SU-DHL-6 (cell line): ENCODE measurements around the gene COL4A3.

Experiments used
- H2AFZ ChIP-seq: fragments of 200-600 bp; sonication (generic); 2 replicates; pipeline ENCODE4 v1.6.1; 2014; ENCODE audit warnings: low read depth, mild to moderate bottlenecking, moderate library complexity, mixed read lengths, antibody characterized with exemption, low read length; ENCODE audit not compliant: severe bottlenecking
- H3F3A ChIP-seq: fragments of 200-600 bp; shearing (Covaris generic); 2 replicates; pipeline ENCODE4 v1.6.0; 2016; ENCODE audit warnings: antibody characterized with exemption, mild to moderate bottlenecking; ENCODE audit not compliant: insufficient read depth
- H3K27ac ChIP-seq: fragments of 200-600 bp; sonication (generic); 2 replicates; pipeline ENCODE4 v1.5.1; 2016; ENCODE audit warnings: low read depth, mild to moderate bottlenecking, low read length, moderate library complexity, mixed read lengths
- H3K27me3 ChIP-seq: fragments of 200-600 bp; sonication (generic), shearing (Covaris generic); 2 replicates; pipeline ENCODE4 v1.6.0; 2014; ENCODE audit warnings: mild to moderate bottlenecking, low read length
- H3K36me3 ChIP-seq: fragments of 200-600 bp; sonication (generic); 2 replicates; pipeline ENCODE4 v1.6.1; 2014; ENCODE audit warnings: mild to moderate bottlenecking, low read length, mixed read lengths
- H3K4me2 ChIP-seq: fragments of 300-600, 200-600 bp; shearing (Covaris generic), sonication (generic); 2 replicates; pipeline ENCODE4 v1.6.0; 2014; ENCODE audit warnings: low read length, low read depth, mild to moderate bottlenecking; ENCODE audit not compliant: poor library complexity, severe bottlenecking
- H3K4me3 ChIP-seq: fragments of 200-600 bp; sonication (generic); 2 replicates; pipeline ENCODE4 v1.5.1; 2014; ENCODE audit warnings: antibody characterized with exemption, low read length, mild to moderate bottlenecking, mixed read lengths; ENCODE audit not compliant: insufficient read depth, poor library complexity, severe bottlenecking
- H3K79me2 ChIP-seq: fragments of 200-600 bp; sonication (generic); 2 replicates; pipeline ENCODE4 v1.6.1; 2014; ENCODE audit warnings: mild to moderate bottlenecking, low read length, moderate library complexity; ENCODE audit not compliant: insufficient read depth
- H3K9ac ChIP-seq: fragments of 200-600 bp; sonication (generic); 2 replicates; pipeline ENCODE4 v1.7.0; 2014; ENCODE audit warnings: mild to moderate bottlenecking, low read length
- H3K9me2 ChIP-seq: fragments of 200-600 bp; sonication (generic); replicated peaks from 2 replicates; pipeline ENCODE4 v1.6.1; 2014; ENCODE audit warnings: low read length; ENCODE audit not compliant: insufficient read depth
- H3K9me3 ChIP-seq: fragments of 200-600 bp; sonication (generic); 2 replicates; pipeline ENCODE4 v1.6.1; 2014; ENCODE audit warnings: low read length, mixed read lengths; ENCODE audit not compliant: insufficient read depth
- H4K20me1 ChIP-seq: fragments of 200-600 bp; sonication (generic); 2 replicates; pipeline ENCODE4 v1.6.1; 2014; ENCODE audit warnings: low read depth, mild to moderate bottlenecking, antibody characterized with exemption, low read length, moderate library complexity, mixed read lengths
- EZH2phosphoT487 ChIP-seq: fragments of 200-600 bp; sonication (generic), shearing (Covaris generic); conservative IDR thresholded peaks from 2 replicates; pipeline ENCODE4 v1.6.1; 2018; ENCODE audit warnings: mild to moderate bottlenecking, antibody characterized with exemption, low read length, moderate library complexity, mixed read lengths
- TF ChIP-seq, protein P1 (sequence below): fragments of 200-600 bp; sonication (generic); IDR thresholded peaks from one replicate; pipeline ENCODE4 v1.5.1; 2017; ENCODE audit warnings: antibody characterized with exemption, mild to moderate bottlenecking, low read length, moderate library complexity; ENCODE audit not compliant: insufficient read depth, poor library complexity, severe bottlenecking

Gene COL4A3

DNA sequence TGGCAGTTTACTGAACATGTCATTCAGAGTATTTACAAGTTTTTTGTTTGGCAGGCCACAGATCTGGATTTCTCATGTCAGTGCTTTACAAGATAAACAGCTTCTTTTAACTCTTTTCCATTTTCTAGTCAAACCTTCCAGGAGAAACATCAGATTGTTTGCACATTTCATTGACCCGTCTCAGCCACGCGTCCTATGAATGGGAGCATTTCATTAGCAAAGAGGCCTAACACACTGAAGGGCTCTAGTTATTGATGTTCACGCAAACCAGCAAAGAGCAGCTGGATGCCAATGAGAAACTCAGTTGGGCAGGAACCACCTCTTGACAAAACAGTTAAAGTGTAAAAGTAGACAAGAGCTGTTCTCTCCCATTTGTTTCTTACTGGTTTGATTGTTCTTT, 131.4 kb downstream of the COL4A3 start:
- Histone ChIP-seq H4K20me1 (0 out of 2 replicates have a peak, but pooled peaks cover 4% of the 10 kb centered on the region), H3K4me3 (no peak overlapping the region), H2AFZ (no peak overlapping the region), H3K36me3 (no peaks in the 10 kb centered on the region), H3K9me3 (no peaks in the 10 kb centered on the region), H3K4me2 (no peak overlapping the region), H3K9me2 (no peaks in the 10 kb centered on the region), H3K27me3 (no peaks in the 10 kb centered on the region), H3F3A (no peaks in the 10 kb centered on the region), H3K27ac (no peak overlapping the region), H3K9ac (no peak overlapping the region), H3K79me2 (no peaks in the 10 kb centered on the region)
- no peak for TF ChIP-seq EZH2phosphoT487
- TF ChIP-seq, protein P1, sequence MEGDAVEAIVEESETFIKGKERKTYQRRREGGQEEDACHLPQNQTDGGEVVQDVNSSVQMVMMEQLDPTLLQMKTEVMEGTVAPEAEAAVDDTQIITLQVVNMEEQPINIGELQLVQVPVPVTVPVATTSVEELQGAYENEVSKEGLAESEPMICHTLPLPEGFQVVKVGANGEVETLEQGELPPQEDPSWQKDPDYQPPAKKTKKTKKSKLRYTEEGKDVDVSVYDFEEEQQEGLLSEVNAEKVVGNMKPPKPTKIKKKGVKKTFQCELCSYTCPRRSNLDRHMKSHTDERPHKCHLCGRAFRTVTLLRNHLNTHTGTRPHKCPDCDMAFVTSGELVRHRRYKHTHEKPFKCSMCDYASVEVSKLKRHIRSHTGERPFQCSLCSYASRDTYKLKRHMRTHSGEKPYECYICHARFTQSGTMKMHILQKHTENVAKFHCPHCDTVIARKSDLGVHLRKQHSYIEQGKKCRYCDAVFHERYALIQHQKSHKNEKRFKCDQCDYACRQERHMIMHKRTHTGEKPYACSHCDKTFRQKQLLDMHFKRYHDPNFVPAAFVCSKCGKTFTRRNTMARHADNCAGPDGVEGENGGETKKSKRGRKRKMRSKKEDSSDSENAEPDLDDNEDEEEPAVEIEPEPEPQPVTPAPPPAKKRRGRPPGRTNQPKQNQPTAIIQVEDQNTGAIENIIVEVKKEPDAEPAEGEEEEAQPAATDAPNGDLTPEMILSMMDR, result no peak

DNA sequence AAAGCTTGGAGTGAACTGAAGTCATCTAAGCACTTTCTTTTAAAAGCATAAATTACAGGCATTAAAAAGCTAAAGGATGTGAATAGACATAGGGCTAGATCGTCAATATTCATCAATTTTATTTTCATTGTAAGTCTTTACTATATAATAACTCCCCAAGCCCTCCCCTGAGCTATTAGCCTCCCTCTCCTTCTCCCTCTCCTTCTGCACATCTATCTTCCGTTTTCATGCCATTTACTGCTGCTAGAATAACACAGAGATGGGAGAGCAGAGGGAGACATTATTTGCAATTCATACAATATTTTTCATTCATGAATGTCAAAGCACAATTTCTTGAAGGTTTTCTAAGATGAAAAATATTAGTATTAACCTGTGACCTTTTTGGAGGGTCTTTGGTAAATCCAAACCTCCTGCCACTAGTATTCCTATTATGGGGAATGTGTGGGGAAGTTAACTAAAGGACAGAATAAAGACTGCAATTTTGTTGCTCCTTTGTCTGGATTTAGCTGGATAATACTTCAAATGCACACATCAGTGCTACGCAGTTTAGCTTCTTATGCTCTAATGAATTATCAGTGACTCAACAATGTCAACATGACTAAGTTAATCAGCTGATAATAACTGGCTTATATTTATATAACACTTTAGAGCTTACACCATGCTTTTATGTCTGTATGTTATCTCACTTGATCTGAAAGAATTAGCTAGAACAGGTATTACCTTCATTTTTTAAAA, 132.4 kb downstream of the COL4A3 start:
- H3K4me3 ChIP-seq, result no peak overlapping the region
- no peaks in the 10 kb centered on the region for H3K79me2 ChIP-seq
- H3K9me2 ChIP-seq, result no peaks in the 10 kb centered on the region
- no peak for TF ChIP-seq EZH2phosphoT487
- TF ChIP-seq, protein P1, result no peak
- H3K9ac ChIP-seq, result no peak overlapping the region
- no peak overlapping the region for H3K27ac ChIP-seq
- no peaks in the 10 kb centered on the region for H3K36me3 ChIP-seq
- no peaks in the 10 kb centered on the region for H3F3A ChIP-seq
- H3K27me3 ChIP-seq, result no peaks in the 10 kb centered on the region
- H2AFZ ChIP-seq, result no peak overlapping the region
- H3K4me2 ChIP-seq, result no peak overlapping the region
- H4K20me1 ChIP-seq, result 0 out of 2 replicates have a peak, but pooled peaks cover 4% of the 10 kb centered on the region
- no peaks in the 10 kb centered on the region for H3K9me3 ChIP-seq

DNA sequence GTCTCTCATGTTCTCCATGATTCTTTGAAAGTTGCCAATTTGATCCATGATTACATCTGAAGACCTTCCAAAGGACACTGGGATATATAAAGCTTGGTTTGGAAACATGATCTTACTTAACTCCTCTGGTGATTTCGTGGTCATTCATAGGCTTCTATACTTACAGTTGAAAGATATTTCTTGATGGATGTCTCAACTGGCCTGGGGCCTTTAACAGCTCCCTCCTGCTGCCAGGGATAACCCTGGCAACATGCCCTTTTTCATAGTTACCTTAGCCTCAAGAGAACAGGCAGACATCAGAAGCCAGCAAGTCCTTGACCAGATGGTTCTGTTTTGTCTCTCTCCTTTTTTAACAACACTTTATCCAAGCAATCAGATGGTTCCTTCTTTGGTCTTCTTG, 137.1 kb downstream of the COL4A3 start:
- no peak overlapping the region for H2AFZ ChIP-seq
- H3K4me2 ChIP-seq, result no peak overlapping the region
- H3K9me3 ChIP-seq, result no peaks in the 10 kb centered on the region
- H3K9ac ChIP-seq, result no peak overlapping the region
- H3K27me3 ChIP-seq, result no peaks in the 10 kb centered on the region
- H3K4me3 ChIP-seq, result no peak overlapping the region
- no peak overlapping the region for H3K27ac ChIP-seq
- 0 out of 2 replicates have a peak, but pooled peaks cover 4% of the 10 kb centered on the region for H4K20me1 ChIP-seq
- H3F3A ChIP-seq, result no peaks in the 10 kb centered on the region
- TF ChIP-seq EZH2phosphoT487, result no peak
- TF ChIP-seq, protein P1, result no peak
- no peaks in the 10 kb centered on the region for H3K79me2 ChIP-seq
- 0 out of 2 replicates have a peak, but pooled peaks cover 2% of the 10 kb centered on the region for H3K36me3 ChIP-seq
- no peaks in the 10 kb centered on the region for H3K9me2 ChIP-seq
